ENCODE results near the gene YTHDC2.

GRCh38 chr5:113519412-113519811 lies 5.9 kb downstream of the YTHDC2 start:
- TF ChIP-seq CTCF (IDR thresholded peaks at IDR 0.05; ENCODE audit: insufficient read depth, low read length) (no peak), POLR2AphosphoS5 (IDR thresholded peaks at IDR 0.05; ENCODE audit: low read depth) (no peak), SPI1 (IDR thresholded peaks at IDR 0.05; ENCODE audit: borderline replicate concordance, low read depth) (no peak), GABPA (IDR thresholded peaks at IDR 0.05; ENCODE audit: low read depth) (no peak)
